Measurements from ENCODE around the gene MVD. TPM values are rescaled to one million over a fixed set of nuclear protein-coding genes. Genes with fewer than 3 reads are reported as not detected.

The MVD gene
- total and polyA plus RNA-seq, 4 experiments from 2014 or later = 15.6 to 57.0 (median 35.9) TPM

GRCh38 chr16:88692861-88693260 is 30.0 kb upstream of the MVD start:
- ChIA-PET CTCF (ENCODE audit: partially characterized antibody) (interaction anchor here (1.2 to 1.7 kb wide), 4 partner anchors 9 to 73 kb away, joined by 3 to 4 read pairs (median 4); no protein-coding TSS in a partner anchor), POLR2A (ENCODE audit: partially characterized antibody) (interaction anchor here (0.9 to 10.2 kb wide), 5 partner anchors 9 to 59 kb away, joined by 3 to 249 read pairs (median 3); partner anchors contain the start of genes CTU2 and RNF166)
- H3K27ac ChIP-seq (ENCODE audit: low read depth, low read length) = peak overlapping the region; percentile 36
- Mint-ChIP-seq H3K27ac (peak overlapping the region; percentile 19 to 94 (median 90)), H3K27me3 (no peaks in the 10 kb centered on the region), H3K4me1 (peaks cover 21 to 72% (median 49%) of the 10 kb centered on the region in 4 donors), H3K9me3 (peaks cover 0 to 1% (median 0%) of the 10 kb centered on the region in 8 donors), H3K36me3 (peaks cover 8 to 12% of the 10 kb centered on the region in 2 donors), H3K4me3 (peak overlapping the region in 7 of 8 donors; percentile 57 to 87 (median 76))
- peaks cover 25% of the 10 kb centered on the region for H3K36me3 ChIP-seq (ENCODE audit: insufficient read depth, low read length)
- intact Hi-C loops (cut with micrococcal nuclease) = loop anchor here (1.0 kb wide), 1 partner anchor 8 kb away; no protein-coding TSS in a partner anchor
- peaks cover 71% of the 10 kb centered on the region for H3K4me1 ChIP-seq (ENCODE audit: insufficient read depth, low read length)
- peak overlapping the region in 1 of 2 donors; percentile 39 for H3K4me3 ChIP-seq (ENCODE audit: low read length in 2 of 2)
- DNase-seq = peak in 3 of 5 donors; percentile 26 to 45 (median 43)
- no peaks in the 10 kb centered on the region for H3K27me3 ChIP-seq (ENCODE audit: insufficient read depth, low read length)
- H3K9me3 ChIP-seq (ENCODE audit: control insufficient read depth in 1 of 2, low read length in 2 of 2) = no peaks in the 10 kb centered on the region

- H3K27me3 ChIP-seq (ENCODE audit: insufficient read depth, low read length) = no peaks in the 10 kb centered on the region
- Mint-ChIP-seq H3K27ac (peak overlapping the region; percentile 82 to 94 (median 92)), H3K27me3 (no peaks in the 10 kb centered on the region), H3K9me3 (no peaks in the 10 kb centered on the region), H3K4me1 (peaks cover 21 to 67% (median 45%) of the 10 kb centered on the region in 4 donors), H3K36me3 (peaks cover 4 to 8% of the 10 kb centered on the region in 2 donors), H3K4me3 (peak overlapping the region; percentile 48 to 87 (median 77))
- intact Hi-C loops (cut with micrococcal nuclease) = no loop called here
- H3K36me3 ChIP-seq (ENCODE audit: insufficient read depth, low read length) = peaks cover 16% of the 10 kb centered on the region
- H3K27ac ChIP-seq (ENCODE audit: low read depth, low read length) = peak overlapping the region; percentile 36
- no peak for DNase-seq
- H3K4me1 ChIP-seq (ENCODE audit: insufficient read depth, low read length) = peaks cover 70% of the 10 kb centered on the region
- POLR2A ChIA-PET (ENCODE audit: partially characterized antibody) = interaction anchor here (0.9 to 10.2 kb wide), 4 partner anchors 9 to 59 kb away, joined by 3 to 249 read pairs (median 4); partner anchors contain the start of genes CTU2 and RNF166
- CTCF ChIA-PET (ENCODE audit: partially characterized antibody) = interaction anchor here (1.2 to 1.7 kb wide), 4 partner anchors 10 to 72 kb away, joined by 3 to 4 read pairs (median 4); no protein-coding TSS in a partner anchor
- H3K9me3 ChIP-seq (ENCODE audit: control insufficient read depth in 1 of 2, low read length in 2 of 2) = no peaks in the 10 kb centered on the region
- peak overlapping the region; percentile 39 for H3K4me3 ChIP-seq (ENCODE audit: low read length in 2 of 2)
These were observed 29.2 kb upstream of the MVD start for GRCh38 chr16:88691924-88692560.

- H3K27me3 ChIP-seq (ENCODE audit: insufficient read depth, low read length) = no peaks in the 10 kb centered on the region
- H3K4me1 ChIP-seq (ENCODE audit: insufficient read depth, low read length) = peaks cover 75% of the 10 kb centered on the region
- no peak for DNase-seq
- ChIA-PET POLR2A (ENCODE audit: partially characterized antibody) (interaction anchor here (10.2 kb wide), 1 partner anchor 13 kb away, joined by 249 read pairs; the partner anchor contains the start of genes CTU2 and RNF166), CTCF (ENCODE audit: partially characterized antibody) (interaction anchor here (1.7 kb wide), 1 partner anchor 71 kb away, joined by 4 read pairs; no protein-coding TSS in a partner anchor)
- H3K4me3 ChIP-seq (ENCODE audit: low read length in 2 of 2) = peak overlapping the region; percentile 32 to 39
- Mint-ChIP-seq H3K4me1 (peaks cover 21 to 67% (median 45%) of the 10 kb centered on the region in 4 donors), H3K27me3 (no peaks in the 10 kb centered on the region), H3K4me3 (peak overlapping the region; percentile 21 to 87 (median 71)), H3K9me3 (no peaks in the 10 kb centered on the region), H3K36me3 (peaks cover 0 to 4% of the 10 kb centered on the region in 2 donors), H3K27ac (peak overlapping the region; percentile 40 to 94 (median 90))
- intact Hi-C loops (cut with micrococcal nuclease) = no loop called here
- peak overlapping the region; percentile 36 for H3K27ac ChIP-seq (ENCODE audit: low read depth, low read length)
- H3K36me3 ChIP-seq (ENCODE audit: insufficient read depth, low read length) = peaks cover 9% of the 10 kb centered on the region
- no peaks in the 10 kb centered on the region for H3K9me3 ChIP-seq (ENCODE audit: control insufficient read depth in 1 of 2, low read length in 2 of 2)
These were observed 28.4 kb upstream of the MVD start for GRCh38 chr16:88691129-88691813.

GRCh38 chr16:88690341-88691128 is 27.6 kb upstream of the MVD start:
- Mint-ChIP-seq H3K4me3 (peak overlapping the region; percentile 21 to 66 (median 47)), H3K27ac (peak overlapping the region; percentile 40 to 90 (median 77)), H3K4me1 (peaks cover 21 to 64% (median 44%) of the 10 kb centered on the region in 4 donors), H3K36me3 (peaks cover 0 to 4% of the 10 kb centered on the region in 2 donors), H3K27me3 (no peaks in the 10 kb centered on the region), H3K9me3 (no peaks in the 10 kb centered on the region)
- no peak for DNase-seq
- H3K4me1 ChIP-seq (ENCODE audit: insufficient read depth, low read length) = peaks cover 74% of the 10 kb centered on the region
- ChIA-PET CTCF (ENCODE audit: partially characterized antibody) (no interaction called here), POLR2A (ENCODE audit: partially characterized antibody) (interaction anchor here (0.7 to 10.2 kb wide), 2 partner anchors 14 to 22 kb away, joined by 3 to 249 read pairs; partner anchors contain the start of genes CTU2 and RNF166)
- H3K36me3 ChIP-seq (ENCODE audit: insufficient read depth, low read length) = peaks cover 1% of the 10 kb centered on the region
- no peaks in the 10 kb centered on the region for H3K9me3 ChIP-seq (ENCODE audit: control insufficient read depth in 1 of 2, low read length in 2 of 2)
- H3K27me3 ChIP-seq (ENCODE audit: insufficient read depth, low read length) = no peaks in the 10 kb centered on the region
- intact Hi-C loops (cut with micrococcal nuclease) = no loop called here
- H3K4me3 ChIP-seq (ENCODE audit: low read length in 2 of 2) = no peak overlapping the region
- H3K27ac ChIP-seq (ENCODE audit: low read depth, low read length) = no peak overlapping the region

GRCh38 chr16:88688013-88688778 is 25.3 kb upstream of the MVD start:
- Histone ChIP-seq H3K27ac (ENCODE audit: low read depth, low read length) (no peak overlapping the region), H3K9me3 (ENCODE audit: control insufficient read depth in 1 of 2, low read length in 2 of 2) (no peaks in the 10 kb centered on the region), H3K36me3 (ENCODE audit: insufficient read depth, low read length) (no peaks in the 10 kb centered on the region), H3K27me3 (ENCODE audit: insufficient read depth, low read length) (no peaks in the 10 kb centered on the region), H3K4me1 (ENCODE audit: insufficient read depth, low read length) (peaks cover 73% of the 10 kb centered on the region), H3K4me3 (ENCODE audit: low read length in 2 of 2) (no peak overlapping the region)
- intact Hi-C loops (cut with micrococcal nuclease) = loop anchor here (5.0 kb wide), 2 partner anchors 51 to 94 kb away; partner anchors contain the start of gene IL17C
- Mint-ChIP-seq H3K9me3 (no peaks in the 10 kb centered on the region), H3K27ac (peak overlapping the region in 2 of 7 donors; percentile 66 to 72), H3K4me3 (peak overlapping the region in 4 of 8 donors; percentile 27 to 64 (median 36)), H3K4me1 (peaks cover 26 to 70% (median 51%) of the 10 kb centered on the region in 4 donors), H3K27me3 (no peaks in the 10 kb centered on the region), H3K36me3 (no peaks in the 10 kb centered on the region)
- ChIA-PET POLR2A (ENCODE audit: partially characterized antibody) (interaction anchor here (1.7 to 10.2 kb wide), 5 partner anchors 9 to 55 kb away, joined by 5 to 249 read pairs (median 8); partner anchors contain the start of genes CTU2, MVD and RNF166), CTCF (ENCODE audit: partially characterized antibody) (interaction anchor here (0.9 to 1.8 kb wide), 4 partner anchors 10 to 50 kb away, joined by 3 to 8 read pairs (median 4); partner anchors contain the start of gene IL17C)
- no peak for DNase-seq

GRCh38 chr16:88687676-88688012 is 24.8 kb upstream of the MVD start:
- H3K27me3 ChIP-seq (ENCODE audit: insufficient read depth, low read length) = no peaks in the 10 kb centered on the region
- H3K27me3 Mint-ChIP-seq = no peaks in the 10 kb centered on the region
- intact Hi-C loops (cut with micrococcal nuclease) = loop anchor here (5.0 kb wide), 2 partner anchors 50 to 95 kb away; partner anchors contain the start of gene IL17C
- H3K36me3 Mint-ChIP-seq = no peaks in the 10 kb centered on the region
- no peak overlapping the region for H3K4me3 ChIP-seq (ENCODE audit: low read length in 2 of 2)
- H3K4me1 ChIP-seq (ENCODE audit: insufficient read depth, low read length) = peaks cover 68% of the 10 kb centered on the region
- H3K36me3 ChIP-seq (ENCODE audit: insufficient read depth, low read length) = no peaks in the 10 kb centered on the region
- peak overlapping the region in 2 of 8 donors; percentile 3 to 46 for H3K4me3 Mint-ChIP-seq
- no peak overlapping the region for H3K27ac ChIP-seq (ENCODE audit: low read depth, low read length)
- POLR2A ChIA-PET (ENCODE audit: partially characterized antibody) = interaction anchor here (0.6 to 10.2 kb wide), 9 partner anchors 10 to 124 kb away, joined by 3 to 249 read pairs (median 7); partner anchors contain the start of genes APRT, CTU2, MVD and RNF166
- no peaks in the 10 kb centered on the region for H3K9me3 ChIP-seq (ENCODE audit: control insufficient read depth in 1 of 2, low read length in 2 of 2)
- DNase-seq = no peak
- H3K4me1 Mint-ChIP-seq = peaks cover 23 to 67% (median 48%) of the 10 kb centered on the region in 4 donors
- CTCF ChIA-PET (ENCODE audit: partially characterized antibody) = interaction anchor here (0.9 to 3.3 kb wide), 5 partner anchors 11 to 49 kb away, joined by 3 to 21 read pairs (median 4); partner anchors contain the start of gene IL17C
- peak overlapping the region in 2 of 7 donors; percentile 30 to 66 for H3K27ac Mint-ChIP-seq
- no peaks in the 10 kb centered on the region for H3K9me3 Mint-ChIP-seq
